Upper lobe of left lung (tissue), 4 donors: ENCODE data around the gene TEX35.

ENCODE experiments used
- POLR2A ChIP-seq, 4 donors: fragments of 450-650 bp; IDR thresholded peaks; one replicate each; pipeline ENCODE4 v1.5.1; 2016 to 2017; ENCODE audit warnings: antibody characterized with exemption in 4 of 4, mild to moderate bottlenecking in 2 of 4
- TF ChIP-seq, protein P1 (sequence below), 6 experiments: fragments of 450-650 bp in 4 of 6; fragments of 200-600 bp in 2 of 6; sonication (generic) in 2 of 6; IDR thresholded peaks; one replicate each; pipeline ENCODE4 v1.5.1; 2016 to 2019; ENCODE audit warnings: antibody characterized with exemption in 6 of 6

DNA sequence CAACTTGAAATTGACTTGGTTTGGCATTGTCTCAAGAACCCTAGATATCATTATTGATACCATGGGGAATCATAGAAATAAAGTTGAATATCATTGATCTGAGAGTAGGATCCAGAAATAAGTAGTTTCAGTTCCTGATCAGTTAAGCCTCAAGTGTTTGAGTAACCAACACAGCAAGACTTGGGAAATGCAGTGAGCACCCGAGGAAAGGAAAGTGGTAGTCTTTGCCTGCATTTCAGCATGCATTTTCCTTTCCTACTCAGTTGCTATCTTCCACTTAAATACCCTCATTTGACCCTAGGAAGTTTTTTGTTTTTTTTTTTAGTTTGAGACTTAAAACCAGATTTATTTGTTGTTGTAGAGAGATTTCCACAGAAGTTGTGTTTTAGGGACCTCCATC lies 35.1 kb upstream of the TEX35 start:
- TF ChIP-seq, protein P1, sequence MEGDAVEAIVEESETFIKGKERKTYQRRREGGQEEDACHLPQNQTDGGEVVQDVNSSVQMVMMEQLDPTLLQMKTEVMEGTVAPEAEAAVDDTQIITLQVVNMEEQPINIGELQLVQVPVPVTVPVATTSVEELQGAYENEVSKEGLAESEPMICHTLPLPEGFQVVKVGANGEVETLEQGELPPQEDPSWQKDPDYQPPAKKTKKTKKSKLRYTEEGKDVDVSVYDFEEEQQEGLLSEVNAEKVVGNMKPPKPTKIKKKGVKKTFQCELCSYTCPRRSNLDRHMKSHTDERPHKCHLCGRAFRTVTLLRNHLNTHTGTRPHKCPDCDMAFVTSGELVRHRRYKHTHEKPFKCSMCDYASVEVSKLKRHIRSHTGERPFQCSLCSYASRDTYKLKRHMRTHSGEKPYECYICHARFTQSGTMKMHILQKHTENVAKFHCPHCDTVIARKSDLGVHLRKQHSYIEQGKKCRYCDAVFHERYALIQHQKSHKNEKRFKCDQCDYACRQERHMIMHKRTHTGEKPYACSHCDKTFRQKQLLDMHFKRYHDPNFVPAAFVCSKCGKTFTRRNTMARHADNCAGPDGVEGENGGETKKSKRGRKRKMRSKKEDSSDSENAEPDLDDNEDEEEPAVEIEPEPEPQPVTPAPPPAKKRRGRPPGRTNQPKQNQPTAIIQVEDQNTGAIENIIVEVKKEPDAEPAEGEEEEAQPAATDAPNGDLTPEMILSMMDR (IDR thresholded peaks at IDR 0.05): no peak
- no peak for TF ChIP-seq POLR2A (IDR thresholded peaks at IDR 0.05)
